Neural cell (in vitro differentiated cells): Measurements from ENCODE around the gene MINAR1. TPM values are rescaled to one million over a fixed set of nuclear protein-coding genes. Genes with fewer than 3 reads are reported as not detected.

Experiments
- H2AFZ ChIP-seq: fragments of 200-600, 300-800 bp; sonication (generic), shearing (Covaris generic); 2 replicates; pipeline ENCODE4 v1.6.0; 2014; ENCODE audit warnings: low read depth, mild to moderate bottlenecking, antibody characterized with exemption, low read length, moderate library complexity
- H3F3A ChIP-seq: fragments of 200-600 bp; shearing (Covaris generic); 2 replicates; pipeline ENCODE4 v1.6.1; 2016; ENCODE audit warnings: mild to moderate bottlenecking, moderate library complexity, mixed read lengths, antibody characterized with exemption, low read length; ENCODE audit not compliant: insufficient read depth, poor library complexity, severe bottlenecking
- H3K27ac ChIP-seq: fragments of 200-600, 300-800 bp; sonication (generic), shearing (Covaris generic); 2 replicates; pipeline ENCODE4 v1.5.1; 2014; ENCODE audit warnings: mild to moderate bottlenecking, low read length, moderate library complexity
- H3K27me3 ChIP-seq: fragments of 300-800, 200-600 bp; sonication (generic), shearing (Covaris generic); 2 replicates; pipeline ENCODE4 v1.6.0; 2014; ENCODE audit warnings: mild to moderate bottlenecking, low read depth, low read length, moderate library complexity; ENCODE audit not compliant: insufficient read depth
- H3K36me3 ChIP-seq: fragments of 300-800, 200-600 bp; sonication (generic), shearing (Covaris generic); 2 replicates; pipeline ENCODE4 v1.5.1; 2014; ENCODE audit warnings: mild to moderate bottlenecking, antibody characterized with exemption, low read length, moderate library complexity; ENCODE audit not compliant: insufficient read depth
- H3K4me2 ChIP-seq: fragments of 300-800, 200-600 bp; sonication (generic), shearing (Covaris generic); 2 replicates; pipeline ENCODE4 v1.6.0; 2014; ENCODE audit warnings: mild to moderate bottlenecking, low read length
- H3K4me3 ChIP-seq: fragments of 300-800, 200-600 bp; sonication (generic), shearing (Covaris generic); 2 replicates; pipeline ENCODE4 v1.5.1; 2014; ENCODE audit warnings: mild to moderate bottlenecking, low read length, moderate library complexity
- H3K79me2 ChIP-seq: fragments of 200-600 bp; shearing (Covaris generic); replicated peaks from 2 replicates; pipeline ENCODE4 v1.6.0; 2014; ENCODE audit warnings: mild to moderate bottlenecking, low read length, moderate library complexity; ENCODE audit not compliant: insufficient read depth
- H3K9ac ChIP-seq: fragments of 300-800, 200-600 bp; sonication (generic), shearing (Covaris generic); 2 replicates; pipeline ENCODE4 v1.6.1; 2016; ENCODE audit warnings: mild to moderate bottlenecking, low read length, mixed read lengths
- H3K9me2 ChIP-seq: fragments of 200-600 bp; shearing (Covaris generic); 2 replicates; pipeline ENCODE4 v1.6.1; 2016; ENCODE audit warnings: mild to moderate bottlenecking, low read length, mixed read lengths; ENCODE audit not compliant: insufficient read depth
- H3K9me3 ChIP-seq: fragments of 200-600, 300-800 bp; sonication (generic), shearing (Covaris generic); 2 replicates; pipeline ENCODE4 v1.6.1; 2016; ENCODE audit warnings: mild to moderate bottlenecking, mixed run types, low read length, moderate library complexity, mixed read lengths
- H4K20me1 ChIP-seq: fragments of 200-600 bp; shearing (Covaris generic); 2 replicates; pipeline ENCODE4 v1.6.1; 2016; ENCODE audit warnings: mild to moderate bottlenecking, mixed run types; ENCODE audit not compliant: insufficient read depth
- CTCF ChIP-seq: fragments of 450-650 bp; IDR thresholded peaks from 2 replicates; pipeline ENCODE4 v1.5.1; 2014; ENCODE audit warnings: antibody characterized with exemption, mild to moderate bottlenecking, moderate library complexity; ENCODE audit not compliant: poor library complexity, severe bottlenecking
- EP300 ChIP-seq: fragments of 450-650 bp; conservative IDR thresholded peaks from 2 replicates; pipeline ENCODE4 v1.6.1; 2014; ENCODE audit warnings: antibody characterized with exemption, mild to moderate bottlenecking, moderate library complexity; ENCODE audit not compliant: poor library complexity, severe bottlenecking
- EZH2 ChIP-seq: fragments of 200-600, 300-800 bp; shearing (Covaris generic), sonication (generic); IDR thresholded peaks from 2 replicates; pipeline ENCODE4 v1.6.1; 2014; ENCODE audit warnings: antibody characterized with exemption, low read length, borderline replicate concordance, mild to moderate bottlenecking; ENCODE audit not compliant: insufficient read depth, poor library complexity, severe bottlenecking
- MXI1 ChIP-seq: fragments of 450-650 bp; conservative IDR thresholded peaks from 2 replicates; pipeline ENCODE4 v1.6.1; 2014; ENCODE audit warnings: antibody characterized with exemption, mild to moderate bottlenecking; ENCODE audit not compliant: poor library complexity, severe bottlenecking
- POLR2AphosphoS5 ChIP-seq: IDR thresholded peaks from 2 replicates; pipeline ENCODE4 v1.6.1; 2012
- RAD21 ChIP-seq: fragments of 450-650 bp; conservative IDR thresholded peaks from 2 replicates; pipeline ENCODE4 v1.6.1; 2014; ENCODE audit warnings: antibody characterized with exemption, mild to moderate bottlenecking, moderate library complexity
- REST ChIP-seq: IDR thresholded peaks from 2 replicates; pipeline ENCODE4 v1.6.1; 2012; ENCODE audit warnings: borderline replicate concordance
- SMC3 ChIP-seq: fragments of 450-650 bp; conservative IDR thresholded peaks from 2 replicates; pipeline ENCODE4 v1.6.1; 2014; ENCODE audit warnings: antibody characterized with exemption, mild to moderate bottlenecking, moderate library complexity; ENCODE audit not compliant: poor library complexity
- TAF1 ChIP-seq: IDR thresholded peaks from 2 replicates; pipeline ENCODE4 v1.6.1; 2012; ENCODE audit warnings: low read depth
- polyA plus RNA-seq: library from polyadenylated mRNA; depleted of rRNA; stranded (reverse); fragments of >200 nt; gene quantifications from 2 replicates; pipeline ENCODE4 v1.2.3, GENCODE V29; 2014

Gene MINAR1
- polyA plus RNA-seq, 1 donor from 2014 or later: 3.1 TPM

GRCh38 chr15:79463043-79463780, 31.1 kb downstream of the MINAR1 start:
- H3K36me3 ChIP-seq: no peaks in the 10 kb centered on the region
- H3K4me2 ChIP-seq: no peak overlapping the region

GRCh38 chr15:79463781-79464270, 31.7 kb downstream of the MINAR1 start:
- H3K9me2 ChIP-seq: no peaks in the 10 kb centered on the region
- no peak overlapping the region for H3K4me2 ChIP-seq
- no peaks in the 10 kb centered on the region for H3K79me2 ChIP-seq
- no peak overlapping the region for H3K27ac ChIP-seq
- no peaks in the 10 kb centered on the region for H4K20me1 ChIP-seq
- no peaks in the 10 kb centered on the region for H3F3A ChIP-seq
- H3K4me3 ChIP-seq: no peak overlapping the region
- H3K27me3 ChIP-seq: no peaks in the 10 kb centered on the region
- no peaks in the 10 kb centered on the region for H3K9me3 ChIP-seq
- H3K36me3 ChIP-seq: no peaks in the 10 kb centered on the region
- no peak overlapping the region for H2AFZ ChIP-seq
- H3K9ac ChIP-seq: no peak overlapping the region
- TF ChIP-seq MXI1 (no peak), EZH2 (no peak), CTCF (no peak), REST (no peak)

More at GRCh38 chr15:79463043-79463780, 31.1 kb downstream of the MINAR1 start:
- Histone ChIP-seq H3K79me2 (no peaks in the 10 kb centered on the region), H3K4me3 (no peak overlapping the region), H3K27me3 (no peaks in the 10 kb centered on the region), H2AFZ (no peak overlapping the region), H4K20me1 (no peaks in the 10 kb centered on the region), H3F3A (no peaks in the 10 kb centered on the region), H3K27ac (no peak overlapping the region), H3K9me2 (no peaks in the 10 kb centered on the region), H3K9me3 (no peaks in the 10 kb centered on the region), H3K9ac (no peak overlapping the region)
- no peak for TF ChIP-seq SMC3
- no peak for TF ChIP-seq MXI1
- TF ChIP-seq POLR2AphosphoS5: no peak
- TF ChIP-seq RAD21: no peak
- no peak for TF ChIP-seq EP300
- no peak for TF ChIP-seq REST
- TF ChIP-seq TAF1: no peak
- TF ChIP-seq EZH2: no peak
- no peak for TF ChIP-seq CTCF
